ENCODE results near the gene FDX1. TPM values are rescaled to one million over a fixed set of nuclear protein-coding genes. Genes with fewer than 3 reads are reported as not detected.
"Not testable (repeated sequence)": the region's sequence is repeated elsewhere in the genome, so short reads cannot be mapped to it uniquely, and the experiment has no call there.

FDX1 gene
- total RNA-seq, 1 experiment from 2014 or later: 11.9 TPM

DNA sequence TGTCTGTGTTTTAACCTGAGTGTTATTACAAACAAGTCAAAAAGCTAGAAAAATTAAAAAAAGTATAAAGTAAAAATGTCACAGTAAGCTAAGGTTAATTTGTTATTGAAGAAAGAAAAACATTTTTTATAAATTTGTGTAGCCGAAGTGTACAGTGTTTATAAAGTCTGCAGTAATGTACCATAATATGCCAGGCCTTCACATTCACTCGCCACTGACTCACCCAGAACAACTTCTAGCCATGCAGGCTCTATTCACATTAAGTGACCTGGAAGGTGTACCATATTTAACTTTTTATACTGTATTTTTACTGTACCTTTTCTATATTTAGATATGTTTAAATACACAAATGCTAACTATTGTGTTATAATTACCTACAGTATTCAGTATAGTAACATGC, 14.7 kb upstream of the FDX1 start:
- no peaks in the 10 kb centered on the region for H3K36me3 ChIP-seq (ENCODE audit: low read depth)
- no peaks in the 10 kb centered on the region for H3K4me1 ChIP-seq (replicated peaks; ENCODE audit: insufficient read depth)
- intact Hi-C loops (cut with micrococcal nuclease; ENCODE audit: unreplicated experiment): no loop called here
- no peak overlapping the region for H2AFZ ChIP-seq
- no peaks in the 10 kb centered on the region for H3K27me3 ChIP-seq (ENCODE audit: insufficient read depth, low read depth)
- POLR2A ChIA-PET (ENCODE audit: unreplicated experiment): interaction anchor here (0.7 kb wide), 1 partner anchor 253 kb away, joined by 4 read pairs; no protein-coding TSS in a partner anchor
- H4K20me1 ChIP-seq (ENCODE audit: insufficient read depth): no peaks in the 10 kb centered on the region
- BruUV-seq (replicated peaks): no TSS peak
- H3K27ac ChIP-seq: no peak overlapping the region
- no peak for DNase-seq
- no peaks in the 10 kb centered on the region; the same call in 1 of the 2 replicates for H3K9me3 ChIP-seq (ENCODE audit: insufficient read depth, low read depth)
- H3F3A ChIP-seq (ENCODE audit: insufficient read depth, low read depth): no peaks in the 10 kb centered on the region
- no peaks in the 10 kb centered on the region for H3K9me2 ChIP-seq (ENCODE audit: insufficient read depth)
- CTCF ChIA-PET: no interaction called here
- TF ChIP-seq, protein P1, sequence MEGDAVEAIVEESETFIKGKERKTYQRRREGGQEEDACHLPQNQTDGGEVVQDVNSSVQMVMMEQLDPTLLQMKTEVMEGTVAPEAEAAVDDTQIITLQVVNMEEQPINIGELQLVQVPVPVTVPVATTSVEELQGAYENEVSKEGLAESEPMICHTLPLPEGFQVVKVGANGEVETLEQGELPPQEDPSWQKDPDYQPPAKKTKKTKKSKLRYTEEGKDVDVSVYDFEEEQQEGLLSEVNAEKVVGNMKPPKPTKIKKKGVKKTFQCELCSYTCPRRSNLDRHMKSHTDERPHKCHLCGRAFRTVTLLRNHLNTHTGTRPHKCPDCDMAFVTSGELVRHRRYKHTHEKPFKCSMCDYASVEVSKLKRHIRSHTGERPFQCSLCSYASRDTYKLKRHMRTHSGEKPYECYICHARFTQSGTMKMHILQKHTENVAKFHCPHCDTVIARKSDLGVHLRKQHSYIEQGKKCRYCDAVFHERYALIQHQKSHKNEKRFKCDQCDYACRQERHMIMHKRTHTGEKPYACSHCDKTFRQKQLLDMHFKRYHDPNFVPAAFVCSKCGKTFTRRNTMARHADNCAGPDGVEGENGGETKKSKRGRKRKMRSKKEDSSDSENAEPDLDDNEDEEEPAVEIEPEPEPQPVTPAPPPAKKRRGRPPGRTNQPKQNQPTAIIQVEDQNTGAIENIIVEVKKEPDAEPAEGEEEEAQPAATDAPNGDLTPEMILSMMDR (conservative IDR thresholded peaks at IDR 0.05): no peak
- no peak for TF ChIP-seq EZH2 (IDR thresholded peaks at IDR 0.05; ENCODE audit: low read depth)
- H3K79me2 ChIP-seq (ENCODE audit: low read depth): no peaks in the 10 kb centered on the region
- H3K4me3 ChIP-seq: no peak overlapping the region
- no peak overlapping the region for H3K4me2 ChIP-seq

DNA sequence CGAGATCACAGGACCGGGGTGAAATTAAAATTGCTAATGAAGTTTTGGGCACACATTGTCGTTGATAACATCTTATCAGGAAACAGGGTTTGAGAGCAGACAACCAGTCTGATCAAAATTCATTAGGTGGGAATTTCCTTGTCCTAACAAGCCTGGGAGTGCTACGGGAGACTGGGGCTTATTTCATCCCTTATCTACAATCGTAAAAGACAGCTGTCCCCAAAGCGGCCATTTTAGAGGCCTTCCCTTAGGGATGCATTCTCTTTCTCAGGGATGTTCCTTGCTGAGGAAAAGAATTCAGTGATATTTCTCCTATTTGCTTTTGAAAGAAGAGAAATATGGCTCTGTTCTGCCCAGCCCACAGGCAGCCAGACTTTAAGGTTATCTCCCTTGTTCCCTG, 8.1 kb upstream of the FDX1 start:
- H3K36me3 ChIP-seq (ENCODE audit: low read depth); H3K27me3 ChIP-seq (ENCODE audit: insufficient read depth, low read depth); H3K4me2 ChIP-seq; H3K79me2 ChIP-seq (ENCODE audit: low read depth); DNase-seq; H3K9me3 ChIP-seq (ENCODE audit: insufficient read depth, low read depth); H3K4me3 ChIP-seq; H3K27ac ChIP-seq; BruUV-seq (replicated peaks); H3F3A ChIP-seq (ENCODE audit: insufficient read depth, low read depth); H3K4me1 ChIP-seq (replicated peaks; ENCODE audit: insufficient read depth); H4K20me1 ChIP-seq (ENCODE audit: insufficient read depth); CTCF ChIA-PET; H3K9me2 ChIP-seq (ENCODE audit: insufficient read depth); H2AFZ ChIP-seq; POLR2A ChIA-PET (ENCODE audit: unreplicated experiment); intact Hi-C loops (cut with micrococcal nuclease; ENCODE audit: unreplicated experiment): not testable (repeated sequence)

GRCh38 chr11:110422306-110422905, 7.3 kb upstream of the FDX1 start:
- ChIA-PET POLR2A (ENCODE audit: unreplicated experiment) (no interaction called here), CTCF (no interaction called here)
- Histone ChIP-seq H3K4me2 (no peak overlapping the region), H3K36me3 (ENCODE audit: low read depth) (no peaks in the 10 kb centered on the region), H3K27ac (no peak overlapping the region), H2AFZ (no peak overlapping the region; the same call in 1 of the 2 replicates), H3K4me1 (replicated peaks; ENCODE audit: insufficient read depth) (no peaks in the 10 kb centered on the region), H3K9me2 (ENCODE audit: insufficient read depth) (no peaks in the 10 kb centered on the region), H3K4me3 (no peak overlapping the region), H3K79me2 (ENCODE audit: low read depth) (no peaks in the 10 kb centered on the region), H3K27me3 (ENCODE audit: insufficient read depth, low read depth) (no peaks in the 10 kb centered on the region), H3F3A (ENCODE audit: insufficient read depth, low read depth) (no peaks in the 10 kb centered on the region), H3K9me3 (ENCODE audit: insufficient read depth, low read depth) (no peaks in the 10 kb centered on the region; the same call in 1 of the 2 replicates), H4K20me1 (ENCODE audit: insufficient read depth) (no peaks in the 10 kb centered on the region)
- TF ChIP-seq EZH2 (IDR thresholded peaks at IDR 0.05; ENCODE audit: low read depth): no peak
- TF ChIP-seq, protein P1 (conservative IDR thresholded peaks at IDR 0.05): no peak
- no TSS peak for BruUV-seq (replicated peaks)
- DNase-seq: no peak
- intact Hi-C loops (cut with micrococcal nuclease; ENCODE audit: unreplicated experiment): no loop called here

All from PC-9 (cell line).